Panc1 (cell line): Measurements from ENCODE around the gene ZNF578. TPM values are rescaled to one million over a fixed set of nuclear protein-coding genes. Genes with fewer than 3 reads are reported as not detected.

Experiments used
- ATAC-seq: fragments of 200-7000 bp; cut with Tn5 transposase; 2 replicates; pipeline ENCODE4 v1.9.1; 2020; ENCODE audit warnings: mild to moderate bottlenecking, moderate library complexity
- BruUV-seq: library from RNA; stranded (reverse); fragments of 400-500 nt; replicated peaks from 2 replicates; lab custom pipeline; 2021; lab: Mats Ljungman, UMichigan
- CTCF ChIA-PET: fragments of 300-600 bp; sonication (Branson Sonifier 250); formaldehyde crosslinking; loops from one replicate; lab custom pipeline; 2022; ENCODE audit warnings: antibody characterized with exemption; lab: Charles Lee
- POLR2A ChIA-PET: fragments of 300-600 bp; sonication (Branson Sonifier 250); formaldehyde crosslinking; loops from one replicate; lab custom pipeline; 2022; ENCODE audit warnings: antibody characterized with exemption; lab: Charles Lee
- DNase-seq: peaks from one replicate; pipeline ENCODE4 v3.0.0-alpha.2; 2010; ENCODE audit warnings: low read depth, low spot score
- H3K27ac ChIP-seq: 2 replicates; pipeline ENCODE4 v1.5.1; 2011; ENCODE audit warnings: mild to moderate bottlenecking, low read length, inconsistent platforms
- H3K27me3 ChIP-seq: fragments of 200-500 bp; sonication (Bioruptor generic); 2 replicates; pipeline ENCODE4 v1.6.0; 2014; ENCODE audit warnings: low read length, inconsistent platforms; ENCODE audit not compliant: control insufficient read depth, insufficient read depth
- H3K36me3 ChIP-seq: fragments of 200-500 bp; sonication (Bioruptor generic); 2 replicates; pipeline ENCODE4 v1.5.1; 2014; ENCODE audit warnings: inconsistent platforms, mild to moderate bottlenecking, low read length, moderate library complexity; ENCODE audit not compliant: control insufficient read depth, insufficient read depth
- H3K4me1 ChIP-seq: 2 replicates; pipeline ENCODE4 v1.5.1; 2011; ENCODE audit warnings: inconsistent platforms, mild to moderate bottlenecking, low read length, moderate library complexity; ENCODE audit not compliant: control insufficient read depth, insufficient read depth
- H3K4me3 ChIP-seq, 2 experiments: 2 replicates each; pipeline ENCODE4 v1.5.1; 2011 to 2012; ENCODE audit warnings: low read depth in 2 of 2, low read length in 2 of 2, mild to moderate bottlenecking in 2 of 2, inconsistent platforms in 1 of 2, moderate library complexity in 1 of 2
- H3K9me3 ChIP-seq: fragments of 200-500 bp; sonication (Bioruptor generic); 2 replicates; pipeline ENCODE4 v1.5.1; 2014; ENCODE audit warnings: low read depth, mild to moderate bottlenecking, inconsistent platforms, low read length, moderate library complexity; ENCODE audit not compliant: control insufficient read depth, insufficient read depth
- POLR2AphosphoS5 ChIP-seq: IDR thresholded peaks from 2 replicates; pipeline ENCODE4 v1.6.1; 2012; ENCODE audit warnings: mild to moderate bottlenecking, low read depth, low read length, moderate library complexity
- SIN3A ChIP-seq: IDR thresholded peaks from 2 replicates; pipeline ENCODE4 v1.6.1; 2012; ENCODE audit warnings: low read depth, mild to moderate bottlenecking, low read length, moderate library complexity, borderline replicate concordance; ENCODE audit not compliant: insufficient read depth
- TCF7L2 ChIP-seq: IDR thresholded peaks from 2 replicates; pipeline ENCODE4 v1.6.1; 2011; ENCODE audit warnings: mild to moderate bottlenecking, low read depth, low read length, inconsistent platforms
- in situ Hi-C: cut with HindIII; loops from 2 replicates; pipeline ENCODE4 v1.10.0; 2016; ENCODE audit warnings: low sequenced_read_pairs, low pct_unique_long_range_greater_than_20kb
- intact Hi-C: fragments of 100-400 bp; cut with micrococcal nuclease; formaldehyde crosslinking; loops from one replicate; pipeline ENCODE4 v1.10.0; 2022; ENCODE audit not compliant: unreplicated experiment
- total RNA-seq: library from RNA; stranded (reverse); gene quantifications from one replicate; pipeline ENCODE4 v1.2.1, GENCODE V29; 2021; ENCODE audit not compliant: unreplicated experiment
- TF ChIP-seq, protein P1 (sequence below): fragments of 450-650 bp; IDR thresholded peaks from 2 replicates; pipeline ENCODE4 v1.5.1; 2017; ENCODE audit warnings: mild to moderate bottlenecking
- TF ChIP-seq, protein P2 (sequence below), 2 experiments: IDR thresholded peaks; 2 replicates each; pipeline ENCODE4 v1.6.1; 2011 to 2012; ENCODE audit warnings: low read depth in 2 of 2, control low read depth in 1 of 2, low read length in 1 of 2, mild to moderate bottlenecking in 1 of 2, moderate library complexity in 1 of 2; ENCODE audit not compliant: insufficient read depth in 1 of 2

Gene ZNF578
- total RNA-seq, 1 experiment from 2014 or later, result not detected

DNA sequence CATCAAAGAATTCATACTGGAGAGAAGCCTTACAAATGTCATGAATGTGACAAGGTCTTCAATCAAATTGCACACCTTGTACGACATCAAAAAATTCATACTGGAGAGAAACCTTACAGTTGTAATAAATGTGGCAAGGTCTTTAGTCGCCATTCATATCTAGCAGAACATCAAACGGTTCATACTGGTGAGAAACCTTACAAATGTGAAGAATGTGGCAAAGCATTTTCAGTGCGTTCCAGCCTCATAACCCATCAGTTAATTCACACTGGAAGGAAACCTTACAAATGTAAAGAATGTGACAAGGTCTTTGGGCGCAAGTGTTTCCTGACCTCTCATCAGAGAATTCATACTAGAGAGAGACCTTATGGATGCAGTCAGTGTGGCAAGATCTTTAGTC is 37.6 kb upstream of the ZNF578 start:
- intact Hi-C loops, result no loop called here
- in situ Hi-C loops, result no loop called here
- no peaks in the 10 kb centered on the region for H3K4me1 ChIP-seq
- CTCF ChIA-PET, result no interaction called here
- DNase-seq, result no peak
- H3K4me3 ChIP-seq, result no peak overlapping the region
- BruUV-seq, result no TSS peak
- TF ChIP-seq, protein P1, sequence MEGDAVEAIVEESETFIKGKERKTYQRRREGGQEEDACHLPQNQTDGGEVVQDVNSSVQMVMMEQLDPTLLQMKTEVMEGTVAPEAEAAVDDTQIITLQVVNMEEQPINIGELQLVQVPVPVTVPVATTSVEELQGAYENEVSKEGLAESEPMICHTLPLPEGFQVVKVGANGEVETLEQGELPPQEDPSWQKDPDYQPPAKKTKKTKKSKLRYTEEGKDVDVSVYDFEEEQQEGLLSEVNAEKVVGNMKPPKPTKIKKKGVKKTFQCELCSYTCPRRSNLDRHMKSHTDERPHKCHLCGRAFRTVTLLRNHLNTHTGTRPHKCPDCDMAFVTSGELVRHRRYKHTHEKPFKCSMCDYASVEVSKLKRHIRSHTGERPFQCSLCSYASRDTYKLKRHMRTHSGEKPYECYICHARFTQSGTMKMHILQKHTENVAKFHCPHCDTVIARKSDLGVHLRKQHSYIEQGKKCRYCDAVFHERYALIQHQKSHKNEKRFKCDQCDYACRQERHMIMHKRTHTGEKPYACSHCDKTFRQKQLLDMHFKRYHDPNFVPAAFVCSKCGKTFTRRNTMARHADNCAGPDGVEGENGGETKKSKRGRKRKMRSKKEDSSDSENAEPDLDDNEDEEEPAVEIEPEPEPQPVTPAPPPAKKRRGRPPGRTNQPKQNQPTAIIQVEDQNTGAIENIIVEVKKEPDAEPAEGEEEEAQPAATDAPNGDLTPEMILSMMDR, result no peak
- TF ChIP-seq, protein P2, sequence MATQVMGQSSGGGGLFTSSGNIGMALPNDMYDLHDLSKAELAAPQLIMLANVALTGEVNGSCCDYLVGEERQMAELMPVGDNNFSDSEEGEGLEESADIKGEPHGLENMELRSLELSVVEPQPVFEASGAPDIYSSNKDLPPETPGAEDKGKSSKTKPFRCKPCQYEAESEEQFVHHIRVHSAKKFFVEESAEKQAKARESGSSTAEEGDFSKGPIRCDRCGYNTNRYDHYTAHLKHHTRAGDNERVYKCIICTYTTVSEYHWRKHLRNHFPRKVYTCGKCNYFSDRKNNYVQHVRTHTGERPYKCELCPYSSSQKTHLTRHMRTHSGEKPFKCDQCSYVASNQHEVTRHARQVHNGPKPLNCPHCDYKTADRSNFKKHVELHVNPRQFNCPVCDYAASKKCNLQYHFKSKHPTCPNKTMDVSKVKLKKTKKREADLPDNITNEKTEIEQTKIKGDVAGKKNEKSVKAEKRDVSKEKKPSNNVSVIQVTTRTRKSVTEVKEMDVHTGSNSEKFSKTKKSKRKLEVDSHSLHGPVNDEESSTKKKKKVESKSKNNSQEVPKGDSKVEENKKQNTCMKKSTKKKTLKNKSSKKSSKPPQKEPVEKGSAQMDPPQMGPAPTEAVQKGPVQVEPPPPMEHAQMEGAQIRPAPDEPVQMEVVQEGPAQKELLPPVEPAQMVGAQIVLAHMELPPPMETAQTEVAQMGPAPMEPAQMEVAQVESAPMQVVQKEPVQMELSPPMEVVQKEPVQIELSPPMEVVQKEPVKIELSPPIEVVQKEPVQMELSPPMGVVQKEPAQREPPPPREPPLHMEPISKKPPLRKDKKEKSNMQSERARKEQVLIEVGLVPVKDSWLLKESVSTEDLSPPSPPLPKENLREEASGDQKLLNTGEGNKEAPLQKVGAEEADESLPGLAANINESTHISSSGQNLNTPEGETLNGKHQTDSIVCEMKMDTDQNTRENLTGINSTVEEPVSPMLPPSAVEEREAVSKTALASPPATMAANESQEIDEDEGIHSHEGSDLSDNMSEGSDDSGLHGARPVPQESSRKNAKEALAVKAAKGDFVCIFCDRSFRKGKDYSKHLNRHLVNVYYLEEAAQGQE (IDR thresholded peaks at IDR 0.05; ENCODE audit: insufficient read depth in 1 of 2, low read depth in 2 of 2, low read length in 1 of 2), result no peak
- no peak for TF ChIP-seq POLR2AphosphoS5
- no peak for TF ChIP-seq SIN3A
- no peak for TF ChIP-seq TCF7L2
- no peak overlapping the region for H3K27ac ChIP-seq
- no peak for ATAC-seq
- POLR2A ChIA-PET, result no interaction called here
- H3K27me3 ChIP-seq, result no peaks in the 10 kb centered on the region
- H3K9me3 ChIP-seq, result peaks cover 20% of the 10 kb centered on the region; the same call in 1 of the 2 replicates
- no peaks in the 10 kb centered on the region for H3K36me3 ChIP-seq

DNA sequence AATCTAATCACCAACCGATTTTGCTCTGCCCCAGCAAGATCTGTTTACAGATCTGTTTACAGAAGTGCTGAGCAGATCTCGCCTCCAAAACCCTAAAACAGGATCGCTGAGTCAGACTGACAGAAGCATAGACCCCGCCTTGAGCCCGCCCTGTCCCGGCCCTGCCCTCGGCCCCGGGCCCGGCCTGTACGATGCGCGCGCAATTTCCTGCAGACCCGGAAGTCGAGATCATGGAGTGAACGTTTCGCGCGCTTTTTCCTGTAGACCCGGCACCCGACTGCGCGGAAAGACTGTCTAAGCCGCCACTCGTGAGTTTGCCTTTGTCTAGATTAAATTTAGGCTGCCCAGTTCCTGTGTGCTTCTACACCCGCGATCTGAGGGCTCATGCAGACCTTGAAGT is 24.4 kb upstream of the ZNF578 start, which contains the start of gene ZNF534:
ZNF534 (plus strand) TSS at position 212 of the 400 bp plus-strand sequence. CDS start 2,327 bp downstream, outside the sequence.
- no peaks in the 10 kb centered on the region for H3K27me3 ChIP-seq
- ChIA-PET POLR2A (interaction anchor here (0.6 kb wide), 1 partner anchor 133 kb away, joined by 3 read pairs; no protein-coding TSS in a partner anchor), CTCF (no interaction called here)
- ATAC-seq (no peak), DNase-seq (no peak)
- intact Hi-C loops (no loop called here), in situ Hi-C loops (no loop called here)
- no peaks in the 10 kb centered on the region for H3K4me1 ChIP-seq
- H3K27ac ChIP-seq, result no peak within 1 kb of the TSS
- H3K9me3 ChIP-seq, result no peaks in the 10 kb centered on the region
- no peak for TF ChIP-seq TCF7L2
- no peak for TF ChIP-seq SIN3A
- TF ChIP-seq, protein P1, result no peak
- no peak for TF ChIP-seq POLR2AphosphoS5
- TF ChIP-seq, protein P2 (IDR thresholded peaks at IDR 0.05; ENCODE audit: insufficient read depth in 1 of 2, low read depth in 2 of 2, low read length in 1 of 2), result no peak
- H3K36me3 ChIP-seq, result no peaks in the 10 kb centered on the region
- BruUV-seq, result no TSS peak
- H3K4me3 ChIP-seq, result no peak within 1 kb of the TSS
